Measurements from ENCODE around the gene SENP3. TPM values are rescaled to one million over a fixed set of nuclear protein-coding genes. Genes with fewer than 3 reads are reported as not detected.

The SENP3 gene
- total and polyA plus RNA-seq, 2 of the 13 experiments (the other 11 are each of a cell fraction or from before 2014, with no cell fraction given) = 55.8 to 75.4 TPM

DNA sequence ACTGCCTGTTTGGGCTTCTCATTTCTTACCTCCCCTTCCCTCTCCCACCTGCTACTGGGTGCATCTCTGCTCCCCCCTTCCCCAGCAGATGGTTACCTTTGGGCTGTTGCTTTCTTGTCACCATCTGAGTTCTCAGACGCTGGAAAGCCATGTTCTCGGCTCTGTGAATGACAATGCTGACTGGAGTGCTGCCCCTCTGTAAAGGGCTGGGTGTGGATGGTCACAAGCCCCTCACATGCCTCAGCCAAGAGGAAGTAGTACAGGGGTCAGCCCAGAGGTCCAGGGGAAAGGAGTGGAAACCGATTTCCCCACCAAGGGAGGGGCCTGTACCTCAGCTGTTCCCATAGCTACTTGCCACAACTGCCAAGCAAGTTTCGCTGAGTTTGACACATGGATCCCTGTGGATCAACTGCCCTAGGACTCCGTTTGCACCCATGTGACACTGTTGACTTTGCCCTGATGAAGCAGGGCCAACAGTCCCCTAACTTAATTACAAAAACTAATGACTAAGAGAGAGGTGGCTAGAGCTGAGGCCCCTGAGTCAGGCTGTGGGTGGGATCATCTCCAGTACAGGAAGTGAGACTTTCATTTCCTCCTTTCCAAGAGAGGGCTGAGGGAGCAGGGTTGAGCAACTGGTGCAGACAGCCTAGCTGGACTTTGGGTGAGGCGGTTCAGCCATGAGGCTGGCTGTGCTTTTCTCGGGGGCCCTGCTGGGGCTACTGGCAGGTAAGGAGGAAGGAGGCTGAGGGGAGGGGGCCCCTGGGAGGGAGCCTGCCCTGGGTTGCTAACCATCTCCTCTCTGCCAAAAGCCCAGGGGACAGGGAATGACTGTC, 17.5 kb downstream of the SENP3 start, which contains the start of gene CD68 (continued):
- TF ChIP-seq PAF1 (CRISPR knock-in tag; IDR thresholded peaks at IDR 0.05) = peak; percentile 100
- TF ChIP-seq SALL1 (CRISPR knock-in tag; IDR thresholded peaks at IDR 0.05) = peak; percentile 79
- TF ChIP-seq POGZ (CRISPR knock-in tag; IDR thresholded peaks at IDR 0.05) = peak; percentile 43; the same call in 1 of the 2 replicates
- TF ChIP-seq, protein P1, sequence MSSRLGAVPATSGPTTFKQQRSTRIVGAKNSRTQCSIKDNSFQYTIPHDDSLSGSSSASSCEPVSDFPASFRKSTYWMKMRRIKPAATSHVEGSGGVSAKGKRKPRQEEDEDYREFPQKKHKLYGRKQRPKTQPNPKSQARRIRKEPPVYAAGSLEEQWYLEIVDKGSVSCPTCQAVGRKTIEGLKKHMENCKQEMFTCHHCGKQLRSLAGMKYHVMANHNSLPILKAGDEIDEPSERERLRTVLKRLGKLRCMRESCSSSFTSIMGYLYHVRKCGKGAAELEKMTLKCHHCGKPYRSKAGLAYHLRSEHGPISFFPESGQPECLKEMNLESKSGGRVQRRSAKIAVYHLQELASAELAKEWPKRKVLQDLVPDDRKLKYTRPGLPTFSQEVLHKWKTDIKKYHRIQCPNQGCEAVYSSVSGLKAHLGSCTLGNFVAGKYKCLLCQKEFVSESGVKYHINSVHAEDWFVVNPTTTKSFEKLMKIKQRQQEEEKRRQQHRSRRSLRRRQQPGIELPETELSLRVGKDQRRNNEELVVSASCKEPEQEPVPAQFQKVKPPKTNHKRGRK (CRISPR knock-in tag; IDR thresholded peaks at IDR 0.05) = no peak
- TF ChIP-seq NR2F2 (IDR thresholded peaks at IDR 0.05; ENCODE audit: borderline replicate concordance, low read depth) = peak; percentile 43
- TF ChIP-seq ZNF460 (CRISPR knock-in tag; IDR thresholded peaks at IDR 0.05; ENCODE audit: borderline replicate concordance) = no peak
- TF ChIP-seq MEIS2 (CRISPR knock-in tag; IDR thresholded peaks at IDR 0.05) = no peak; the same call in 1 of the 2 replicates
- TF ChIP-seq, protein P2, sequence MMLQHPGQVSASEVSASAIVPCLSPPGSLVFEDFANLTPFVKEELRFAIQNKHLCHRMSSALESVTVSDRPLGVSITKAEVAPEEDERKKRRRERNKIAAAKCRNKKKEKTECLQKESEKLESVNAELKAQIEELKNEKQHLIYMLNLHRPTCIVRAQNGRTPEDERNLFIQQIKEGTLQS (CRISPR knock-in tag; IDR thresholded peaks at IDR 0.05) = 0 out of 2 replicates have a peak, but pooled peaks have one; percentile 16
- TF ChIP-seq GABPA (IDR thresholded peaks at IDR 0.05; ENCODE audit: low read depth, low read length) = peak; percentile 52
- peak; percentile 91 for TF ChIP-seq GABPA (CRISPR knock-in tag; IDR thresholded peaks at IDR 0.05; ENCODE audit: low read depth)
- TF ChIP-seq ZMAT3 (CRISPR knock-in tag; conservative IDR thresholded peaks at IDR 0.05) = no peak
- peak; percentile 61 for TF ChIP-seq ZNF501 (CRISPR knock-in tag; IDR thresholded peaks at IDR 0.05)
- TF ChIP-seq ZNF263 (CRISPR knock-in tag; IDR thresholded peaks at IDR 0.05) = peak; percentile 52
- peak; percentile 65 for TF ChIP-seq MAFF (IDR thresholded peaks at IDR 0.05; ENCODE audit: low read depth, low read length)
- TF ChIP-seq, protein P3, sequence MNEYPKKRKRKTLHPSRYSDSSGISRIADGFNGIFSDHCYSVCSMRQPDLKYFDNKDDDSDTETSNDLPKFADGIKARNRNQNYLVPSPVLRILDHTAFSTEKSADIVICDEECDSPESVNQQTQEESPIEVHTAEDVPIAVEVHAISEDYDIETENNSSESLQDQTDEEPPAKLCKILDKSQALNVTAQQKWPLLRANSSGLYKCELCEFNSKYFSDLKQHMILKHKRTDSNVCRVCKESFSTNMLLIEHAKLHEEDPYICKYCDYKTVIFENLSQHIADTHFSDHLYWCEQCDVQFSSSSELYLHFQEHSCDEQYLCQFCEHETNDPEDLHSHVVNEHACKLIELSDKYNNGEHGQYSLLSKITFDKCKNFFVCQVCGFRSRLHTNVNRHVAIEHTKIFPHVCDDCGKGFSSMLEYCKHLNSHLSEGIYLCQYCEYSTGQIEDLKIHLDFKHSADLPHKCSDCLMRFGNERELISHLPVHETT (CRISPR knock-in tag; conservative IDR thresholded peaks at IDR 0.05) = peak; percentile 57; the same call in 1 of the 2 replicates
- peak; percentile 100 for TF ChIP-seq POLR2AphosphoS2 (IDR thresholded peaks at IDR 0.05; ENCODE audit: low read depth, low read length)
- TF ChIP-seq ZNF670 (CRISPR knock-in tag; IDR thresholded peaks at IDR 0.05; ENCODE audit: borderline replicate concordance) = peak; percentile 81; the same call in 1 of the 2 replicates
- no peak; the same call in 1 of the 2 replicates for TF ChIP-seq ZNF331 (CRISPR knock-in tag; IDR thresholded peaks at IDR 0.05)
- peak; percentile 73 for TF ChIP-seq HNF4A (CRISPR knock-in tag; IDR thresholded peaks at IDR 0.05)
- no peak for TF ChIP-seq HNRNPK (IDR thresholded peaks at IDR 0.05; ENCODE audit: low read depth, low read length, poor library complexity, severe bottlenecking)
- TF ChIP-seq SP4 (CRISPR knock-in tag; IDR thresholded peaks at IDR 0.05) = peak; percentile 39; the same call in 1 of the 2 replicates
- peak; percentile 87 for TF ChIP-seq ZNF256 (CRISPR knock-in tag; conservative IDR thresholded peaks at IDR 0.05)
- no peak for TF ChIP-seq HOXA7 (CRISPR knock-in tag; IDR thresholded peaks at IDR 0.05)
- TF ChIP-seq NFE2L1 (CRISPR knock-in tag; IDR thresholded peaks at IDR 0.05; ENCODE audit: borderline replicate concordance) = no peak; the same call in 1 of the 2 replicates
- TF ChIP-seq ZNF570 (CRISPR knock-in tag; IDR thresholded peaks at IDR 0.05; ENCODE audit: borderline replicate concordance) = no peak
- peak; percentile 57 for TF ChIP-seq ZFX (CRISPR knock-in tag; IDR thresholded peaks at IDR 0.05; ENCODE audit: low read depth)
- TF ChIP-seq ZKSCAN5 (CRISPR knock-in tag; IDR thresholded peaks at IDR 0.05) = peak; percentile 99
